GM12872 (cell line): ENCODE results near the gene ACY1.

Source experiments
- TF ChIP-seq, protein P1 (sequence below): IDR thresholded peaks from 3 replicates; pipeline ENCODE4 v1.5.1; 2011; ENCODE audit warnings: low read depth, mild to moderate bottlenecking, low read length, moderate library complexity; ENCODE audit not compliant: insufficient read depth

The ACY1 gene

DNA sequence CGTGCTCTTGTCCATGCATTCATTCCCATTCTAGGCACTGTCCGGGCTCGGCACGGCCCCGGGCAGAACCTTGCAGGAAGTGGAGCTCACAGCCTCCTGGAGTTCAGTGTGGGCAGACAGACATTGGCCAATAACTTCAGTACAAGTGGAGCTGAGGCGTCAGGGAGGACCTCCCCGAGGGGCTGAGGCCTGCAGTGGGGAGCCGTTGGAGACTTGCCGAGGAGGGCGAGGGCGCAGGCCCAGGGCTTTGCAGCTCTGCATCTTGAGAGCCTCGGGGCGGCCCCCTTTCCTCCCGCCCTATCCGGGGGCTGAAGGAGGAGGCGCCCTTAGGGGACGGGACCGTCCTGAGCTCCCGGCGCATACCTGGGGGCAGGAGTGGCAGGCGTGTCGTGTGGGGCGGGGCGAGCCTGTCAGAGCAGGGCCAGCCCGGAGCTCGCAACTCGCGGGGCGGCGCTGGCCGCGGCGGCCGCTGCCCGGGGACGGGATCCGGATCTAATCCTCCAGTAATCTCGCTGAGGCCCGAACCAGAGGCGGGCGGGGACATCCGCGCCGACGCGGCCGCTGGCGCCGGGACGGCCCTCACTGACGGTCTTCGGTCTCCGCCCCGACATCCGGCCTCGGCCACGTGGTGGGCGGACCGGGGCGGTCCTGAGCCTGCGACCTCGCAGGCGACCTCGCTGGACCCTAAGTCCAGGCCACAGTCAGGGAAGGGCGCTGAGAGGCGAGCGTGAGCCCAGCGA lies at the start of gene ACY1:
Gene ACY1 (plus strand): TSS at position 698 of the 740 bp plus-strand sequence. CDS start 530 bp downstream, outside the sequence.
- TF ChIP-seq, protein P1, sequence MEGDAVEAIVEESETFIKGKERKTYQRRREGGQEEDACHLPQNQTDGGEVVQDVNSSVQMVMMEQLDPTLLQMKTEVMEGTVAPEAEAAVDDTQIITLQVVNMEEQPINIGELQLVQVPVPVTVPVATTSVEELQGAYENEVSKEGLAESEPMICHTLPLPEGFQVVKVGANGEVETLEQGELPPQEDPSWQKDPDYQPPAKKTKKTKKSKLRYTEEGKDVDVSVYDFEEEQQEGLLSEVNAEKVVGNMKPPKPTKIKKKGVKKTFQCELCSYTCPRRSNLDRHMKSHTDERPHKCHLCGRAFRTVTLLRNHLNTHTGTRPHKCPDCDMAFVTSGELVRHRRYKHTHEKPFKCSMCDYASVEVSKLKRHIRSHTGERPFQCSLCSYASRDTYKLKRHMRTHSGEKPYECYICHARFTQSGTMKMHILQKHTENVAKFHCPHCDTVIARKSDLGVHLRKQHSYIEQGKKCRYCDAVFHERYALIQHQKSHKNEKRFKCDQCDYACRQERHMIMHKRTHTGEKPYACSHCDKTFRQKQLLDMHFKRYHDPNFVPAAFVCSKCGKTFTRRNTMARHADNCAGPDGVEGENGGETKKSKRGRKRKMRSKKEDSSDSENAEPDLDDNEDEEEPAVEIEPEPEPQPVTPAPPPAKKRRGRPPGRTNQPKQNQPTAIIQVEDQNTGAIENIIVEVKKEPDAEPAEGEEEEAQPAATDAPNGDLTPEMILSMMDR, result no peak

DNA sequence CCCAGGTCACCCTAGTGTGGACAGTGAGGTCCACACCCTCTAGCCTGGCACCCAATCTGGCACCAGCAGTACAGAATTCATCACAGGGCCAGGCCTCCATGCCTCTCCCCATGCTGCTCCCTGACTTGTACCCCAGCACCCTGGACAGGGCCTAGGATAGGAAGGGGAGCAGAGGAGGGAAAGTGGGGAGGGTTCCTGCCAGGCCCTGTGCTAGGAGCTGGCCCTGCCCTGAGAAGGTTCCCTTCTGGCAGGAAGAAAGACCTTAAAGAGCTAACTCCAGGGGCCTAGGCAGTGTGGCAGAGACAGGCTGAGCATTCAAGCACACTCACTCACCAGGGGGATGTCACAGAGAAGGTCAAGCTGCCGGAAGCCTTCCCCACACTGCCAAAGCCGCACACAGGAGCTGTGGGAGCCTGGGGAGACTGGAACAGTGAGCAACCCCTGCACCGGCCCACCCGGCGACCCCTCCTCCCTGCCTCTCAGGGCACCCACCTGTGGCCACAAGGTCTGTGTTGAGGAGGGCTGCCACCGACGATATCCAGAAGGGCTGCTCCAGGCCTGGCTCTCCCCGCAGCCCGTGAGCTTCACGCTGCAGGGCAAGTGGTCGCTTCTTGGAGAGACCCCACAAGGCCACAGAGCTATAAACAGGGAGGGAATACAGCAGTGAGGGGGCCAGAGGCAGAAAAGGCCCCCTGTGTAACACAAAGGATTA lies 49.0 kb upstream of the ACY1 start:
- TF ChIP-seq, protein P1, result no peak

DNA sequence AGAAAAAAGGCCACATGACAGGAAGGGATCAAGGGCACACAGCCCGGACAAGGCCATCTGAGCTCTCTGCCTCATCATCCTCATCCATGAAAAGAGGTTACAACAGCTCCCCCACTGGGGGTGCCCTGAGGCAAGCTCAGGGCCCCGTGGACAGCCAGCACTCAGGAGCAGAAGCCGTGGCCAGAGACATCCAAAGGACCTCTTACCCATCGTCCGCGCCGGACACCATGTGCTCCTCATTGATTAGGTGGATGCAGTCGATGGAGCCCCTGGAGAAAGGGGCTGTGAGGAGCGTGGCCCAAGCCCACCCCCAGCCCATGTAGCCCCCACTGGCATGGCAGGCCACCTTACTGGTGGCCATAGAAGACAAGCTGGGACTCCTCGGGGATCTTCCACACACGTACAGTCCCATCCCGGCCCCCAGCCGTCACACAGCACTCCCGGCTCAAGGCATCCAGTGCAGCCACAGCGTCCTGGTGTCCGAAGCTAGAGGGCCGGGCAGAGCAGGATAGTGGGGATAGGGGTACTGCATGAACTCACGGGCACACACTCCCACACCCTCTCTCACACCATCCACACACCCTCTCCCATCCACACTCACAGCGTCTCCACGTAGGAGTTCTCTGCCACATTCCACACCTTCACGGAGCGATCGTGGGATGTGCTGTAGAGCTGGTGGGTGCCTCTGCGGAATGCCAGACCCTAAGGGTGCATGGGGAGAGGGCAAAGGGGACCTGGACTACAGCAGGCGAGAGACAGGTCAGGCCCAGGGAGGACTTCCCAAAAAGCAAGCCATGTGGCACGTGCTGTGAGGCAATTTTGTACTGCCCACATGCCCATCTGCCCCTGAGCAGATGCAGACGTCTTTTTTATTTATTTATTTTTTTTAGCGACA lies 48.1 kb upstream of the ACY1 start:
- TF ChIP-seq, protein P1, result no peak

DNA sequence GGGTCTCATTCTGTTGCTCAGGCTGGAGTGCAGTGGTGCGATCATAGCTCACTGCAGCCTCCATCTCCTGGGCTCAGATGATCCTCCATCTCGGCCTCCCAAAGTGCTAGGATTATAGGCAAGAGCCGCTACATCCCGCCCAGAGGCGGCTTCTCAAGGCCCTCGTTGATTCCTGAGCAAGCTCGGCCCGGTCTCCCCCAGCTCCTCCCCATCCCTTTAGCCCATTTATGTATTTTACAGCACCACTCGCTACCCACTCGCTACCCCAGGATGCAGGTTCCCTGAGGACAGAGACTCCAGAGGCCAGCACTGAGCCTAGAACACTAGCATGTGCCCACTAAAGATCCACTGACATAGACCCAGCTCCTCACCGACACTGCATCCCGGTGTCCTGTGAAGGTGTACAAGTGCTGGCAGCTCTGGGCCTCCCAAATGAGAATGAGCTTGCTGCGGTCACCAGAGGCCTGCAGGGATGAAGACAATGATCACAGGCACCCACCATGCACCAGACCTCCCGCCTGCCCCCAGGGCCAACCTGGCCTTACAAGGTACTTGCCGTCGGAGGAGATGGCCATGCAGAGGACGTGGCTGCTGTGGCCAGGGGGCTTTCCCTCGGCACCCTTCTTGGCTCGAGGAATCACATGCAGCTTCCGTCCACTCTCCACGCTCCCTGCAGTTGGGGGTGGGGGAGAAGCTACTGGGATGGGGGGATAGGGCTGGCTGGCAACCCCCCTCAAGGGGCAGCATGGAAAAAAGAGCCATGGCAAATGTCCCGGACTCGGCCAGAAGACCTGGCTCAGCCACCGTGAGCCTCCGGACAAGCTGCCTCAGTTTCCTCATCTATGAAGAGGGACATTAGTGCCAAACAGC lies 47.2 kb upstream of the ACY1 start:
- TF ChIP-seq, protein P1, result no peak

DNA sequence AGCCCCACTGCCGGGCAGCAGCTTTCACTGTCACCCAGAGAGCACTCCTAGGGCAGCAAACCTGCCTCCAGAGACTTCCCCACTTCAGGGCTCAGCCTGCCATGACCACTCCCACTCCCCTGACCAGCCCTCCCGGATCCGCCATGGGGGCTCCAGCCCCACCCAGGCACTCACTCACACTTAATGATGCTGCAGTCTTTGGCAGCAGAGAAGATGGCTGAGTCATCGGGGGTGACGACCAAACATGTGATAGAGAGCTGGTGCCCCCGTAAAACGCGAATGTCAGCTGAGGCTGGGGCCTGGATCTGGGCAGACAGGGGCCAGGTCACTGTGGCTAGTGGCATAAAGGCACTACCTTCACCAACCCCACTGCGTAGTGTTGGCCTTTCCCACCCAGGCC lies 46.3 kb upstream of the ACY1 start:
- TF ChIP-seq, protein P1, result no peak

DNA sequence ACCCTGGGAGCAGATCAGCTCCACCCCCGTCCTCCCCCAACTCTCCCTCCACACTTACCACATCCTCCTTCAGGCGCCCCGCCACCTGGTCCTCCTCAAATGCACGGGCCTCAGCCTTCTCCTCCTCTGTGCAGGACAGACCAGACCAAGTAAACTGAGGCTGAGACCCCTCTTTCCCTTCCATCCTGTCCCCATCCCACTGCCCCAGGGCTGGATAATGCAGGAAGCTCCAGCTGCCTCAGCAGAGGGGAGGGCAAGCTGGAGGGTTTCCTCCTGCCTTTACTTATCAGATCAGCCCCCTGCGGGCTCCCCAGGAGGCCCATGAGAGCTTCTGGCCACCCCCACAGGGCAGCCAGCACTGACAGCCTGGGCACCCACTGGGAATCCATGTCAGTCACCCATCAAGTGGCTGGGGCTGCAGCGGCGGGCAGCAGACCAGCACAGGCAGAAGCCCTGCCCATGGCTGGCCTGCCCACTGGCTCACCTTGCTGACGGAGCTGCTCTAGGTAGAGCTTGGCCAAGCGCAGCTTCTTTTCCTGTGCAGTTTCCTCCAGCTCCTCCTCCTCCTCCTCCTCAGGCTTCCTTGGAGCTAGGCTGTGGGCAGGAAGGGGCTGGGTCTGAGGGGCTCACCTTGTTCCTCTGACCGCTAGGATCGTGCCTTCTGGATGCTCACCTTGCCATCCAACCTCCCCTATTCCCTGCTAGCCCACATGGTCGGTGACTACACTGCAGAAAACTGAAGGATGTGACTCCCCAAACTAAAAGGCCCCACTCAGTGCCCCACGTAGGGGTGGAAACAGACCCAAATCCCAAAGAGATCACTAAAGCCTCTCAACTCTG lies 45.5 kb upstream of the ACY1 start:
- TF ChIP-seq, protein P1, result no peak
